ENCODE results near the gene FGF10.
A peak's percentile ranks its signal among the peaks of the same experiment; 100 is the strongest.

The FGF10 gene

DNA sequence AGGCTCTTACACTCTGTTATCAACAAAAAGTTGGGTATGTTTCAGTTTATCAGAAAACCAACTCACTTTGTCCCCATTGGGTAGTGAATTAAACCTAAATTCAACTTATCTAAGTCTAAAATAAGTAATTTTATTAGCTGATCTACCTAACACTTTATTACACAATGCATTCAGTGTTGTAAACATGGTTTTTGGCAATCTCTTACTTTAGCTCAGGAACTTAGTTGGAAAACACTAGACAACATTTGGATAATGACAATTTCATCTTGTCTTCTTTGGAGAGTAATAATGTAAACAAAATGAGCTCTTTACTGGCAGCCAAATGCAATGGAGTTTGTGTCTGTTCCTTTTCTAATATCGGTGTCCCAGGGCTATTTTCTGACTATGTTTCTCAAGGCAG, 33.0 kb downstream of the FGF10 start:
- no peak for DNase-seq (ENCODE audit: low spot score)

DNA sequence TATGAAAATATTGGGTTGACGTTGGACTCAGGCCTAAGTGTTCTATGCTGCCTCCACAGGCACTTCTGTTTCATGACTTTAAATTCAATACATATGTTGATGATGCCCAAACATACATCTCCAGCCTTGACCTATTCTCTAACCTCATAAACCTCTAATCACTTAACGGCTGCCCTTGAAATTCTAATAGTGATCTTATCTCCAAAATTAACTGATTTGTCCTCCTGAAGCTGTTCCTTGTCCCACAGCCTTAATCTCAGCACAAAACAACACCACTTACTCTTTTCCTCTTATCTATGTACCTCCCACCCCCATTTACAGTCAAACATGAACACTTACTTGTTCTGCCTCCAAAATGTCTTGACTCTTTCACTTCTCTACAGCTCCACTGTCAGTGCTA, 43.3 kb downstream of the FGF10 start:
- DNase-seq (ENCODE audit: low spot score) = no peak

DNA sequence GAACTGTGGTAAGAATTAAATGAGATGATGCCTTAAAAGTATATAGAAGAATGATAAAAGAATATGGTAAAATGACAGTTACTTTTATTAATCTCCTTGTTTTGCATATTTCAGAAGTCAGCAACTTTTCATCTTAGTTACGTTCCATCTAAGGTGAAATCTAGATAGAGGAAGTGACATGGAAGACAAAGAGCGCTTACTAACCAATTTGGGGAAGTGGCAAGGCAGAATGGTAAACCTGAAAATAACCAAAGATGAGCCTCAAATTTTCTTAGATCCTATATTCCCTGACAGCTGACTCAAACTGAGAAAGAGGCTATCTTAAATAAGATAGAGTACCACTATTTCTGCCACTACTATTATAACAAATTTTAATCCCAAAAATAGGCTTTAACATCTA, 52.5 kb downstream of the FGF10 start:
- no peak for DNase-seq (ENCODE audit: low spot score)

DNA sequence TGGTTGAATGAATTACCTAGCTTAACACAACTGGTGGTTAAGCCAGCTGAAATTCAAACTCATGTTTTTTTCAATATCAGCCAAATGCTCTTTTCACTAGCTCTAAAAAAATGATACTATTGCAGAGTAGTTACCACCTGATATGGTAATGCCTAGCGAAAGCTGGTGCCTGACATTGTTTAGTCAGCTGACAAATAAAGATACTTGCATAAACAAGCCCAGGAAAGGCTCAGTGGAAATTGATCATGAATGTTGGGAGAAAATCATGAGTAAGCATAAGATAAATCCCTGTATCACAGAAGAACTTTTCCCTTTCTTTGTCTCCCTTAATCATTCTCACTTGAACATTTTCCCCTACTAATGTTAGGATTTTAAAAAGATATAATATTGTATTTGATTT, 54.6 kb downstream of the FGF10 start:
- DNase-seq (ENCODE audit: low spot score) = no peak

DNA sequence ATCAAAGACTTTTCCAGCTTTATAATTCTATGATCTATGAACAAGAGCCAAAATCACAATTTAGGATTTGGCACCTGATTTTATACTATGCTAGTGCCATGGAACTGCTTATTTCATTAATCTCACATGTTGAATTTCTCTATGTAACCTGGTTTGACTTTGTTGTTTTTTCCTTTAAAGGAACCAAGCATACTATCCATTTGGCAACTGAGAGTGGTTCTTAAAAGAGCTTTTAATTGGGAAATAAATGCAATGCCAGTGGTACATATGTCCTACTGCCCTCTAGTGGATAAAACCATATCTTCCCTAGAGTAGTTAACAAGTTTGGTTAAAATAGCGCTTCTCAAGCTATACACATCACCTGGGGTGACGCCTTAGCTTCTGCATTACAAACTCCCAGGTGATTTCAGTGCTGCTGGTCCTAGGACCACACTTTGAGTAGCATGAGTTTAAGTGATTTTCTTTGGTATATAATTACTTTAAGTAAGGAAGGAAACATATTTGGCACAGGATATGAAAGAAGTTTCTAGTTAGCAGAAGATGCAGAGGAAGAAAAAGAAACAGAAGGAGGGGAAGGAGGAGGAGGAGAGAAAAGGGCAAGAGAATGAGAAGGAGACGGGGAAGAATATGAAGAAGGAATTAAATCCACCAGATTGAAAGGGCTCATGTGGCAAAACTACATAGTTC, 56.8 kb downstream of the FGF10 start:
- DNase-seq (ENCODE audit: low spot score) = peak; percentile 69

DNA sequence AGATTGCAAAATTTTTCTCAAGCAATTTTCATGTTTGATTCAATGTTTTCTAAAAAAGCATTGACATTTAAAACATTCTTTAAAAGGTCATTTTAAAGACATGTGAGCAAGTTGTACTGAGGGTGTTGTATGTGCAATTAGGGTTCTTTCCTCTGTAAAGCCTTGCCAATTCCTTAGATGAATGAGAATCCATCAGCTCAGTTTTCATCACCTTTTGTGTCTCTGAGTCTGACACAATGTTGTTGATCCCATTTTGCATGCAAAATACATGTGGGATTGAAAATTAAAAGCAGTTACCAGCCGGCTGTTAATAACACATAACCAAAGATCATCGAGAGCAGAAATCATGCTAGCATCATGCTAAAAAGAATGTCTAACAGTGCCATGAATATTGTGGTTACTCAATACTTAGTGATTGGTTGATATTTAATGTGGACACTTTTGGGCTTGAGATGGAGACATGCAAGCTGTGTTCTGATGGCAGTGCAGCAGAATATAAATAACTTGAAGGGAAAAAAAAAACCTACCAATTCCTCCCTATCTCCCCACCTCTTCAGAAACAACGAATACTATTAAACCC, 57.7 kb downstream of the FGF10 start:
- DNase-seq (ENCODE audit: low spot score) = no peak

DNA sequence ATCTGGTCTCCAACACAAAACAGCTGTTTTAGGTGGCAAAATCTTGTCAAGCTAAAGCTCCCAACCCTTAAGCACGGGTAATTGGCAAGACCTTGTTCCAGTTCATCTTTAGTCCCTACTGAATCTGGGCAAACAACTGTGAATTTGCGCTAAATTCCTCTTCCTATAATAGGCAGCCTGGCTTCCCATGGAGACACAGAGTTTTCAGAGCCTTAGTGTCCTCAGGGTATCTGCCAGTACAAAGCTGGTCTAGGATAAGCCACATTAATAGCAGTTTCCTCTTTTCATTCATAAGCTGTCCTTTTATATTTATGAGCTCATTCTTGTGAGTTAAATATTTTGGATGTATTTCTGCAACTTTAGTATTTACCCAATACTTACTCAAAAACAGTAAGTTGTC, 59.5 kb downstream of the FGF10 start:
- DNase-seq (ENCODE audit: low spot score) = no peak

DNA sequence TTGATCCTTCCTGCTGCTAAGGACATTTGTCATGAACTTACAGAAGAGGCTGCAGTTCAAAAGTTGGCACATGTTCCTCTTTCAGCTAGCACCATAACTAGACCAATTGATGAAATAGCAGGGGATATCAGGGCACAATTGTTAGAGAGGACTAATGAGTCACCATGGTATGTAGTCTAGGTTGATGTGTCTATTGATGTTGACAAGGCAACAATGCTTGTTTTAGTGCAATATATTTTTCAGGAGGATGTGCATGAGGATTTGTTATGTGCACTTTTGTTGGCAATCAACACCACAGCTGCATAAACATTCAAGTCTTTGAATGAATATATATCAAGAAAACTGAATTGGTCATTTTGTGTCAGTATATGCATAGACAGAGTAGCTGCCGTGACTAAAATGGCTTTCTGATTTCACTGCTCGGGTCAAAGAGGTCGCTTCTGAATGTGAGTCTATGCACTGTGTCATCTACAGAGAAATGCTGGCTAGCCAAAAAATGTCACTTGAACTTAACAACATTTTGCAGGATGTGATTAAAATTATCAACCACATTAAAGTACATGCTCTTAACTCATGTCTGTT, 68.0 kb downstream of the FGF10 start:
- no peak for DNase-seq (ENCODE audit: low spot score)

DNA sequence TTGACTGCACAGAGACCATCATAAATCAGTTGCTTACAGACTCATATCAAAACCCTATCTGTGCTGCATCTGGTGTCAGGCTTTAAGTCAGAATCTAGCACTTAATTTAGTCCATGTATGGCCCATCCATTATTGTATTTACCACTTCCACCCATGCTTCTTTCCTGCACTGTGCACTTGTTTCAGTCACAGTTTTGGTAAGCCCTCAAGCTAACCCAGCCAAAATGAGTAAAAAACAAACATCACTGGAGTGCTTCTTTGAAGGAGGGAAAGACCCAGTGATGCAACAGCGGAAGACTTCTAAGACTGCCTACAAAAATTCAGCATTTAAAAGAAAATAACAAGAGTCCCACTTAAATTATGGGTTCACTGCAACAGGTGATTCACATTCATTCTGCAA, 69.0 kb downstream of the FGF10 start:
- DNase-seq (ENCODE audit: low spot score) = no peak

DNA sequence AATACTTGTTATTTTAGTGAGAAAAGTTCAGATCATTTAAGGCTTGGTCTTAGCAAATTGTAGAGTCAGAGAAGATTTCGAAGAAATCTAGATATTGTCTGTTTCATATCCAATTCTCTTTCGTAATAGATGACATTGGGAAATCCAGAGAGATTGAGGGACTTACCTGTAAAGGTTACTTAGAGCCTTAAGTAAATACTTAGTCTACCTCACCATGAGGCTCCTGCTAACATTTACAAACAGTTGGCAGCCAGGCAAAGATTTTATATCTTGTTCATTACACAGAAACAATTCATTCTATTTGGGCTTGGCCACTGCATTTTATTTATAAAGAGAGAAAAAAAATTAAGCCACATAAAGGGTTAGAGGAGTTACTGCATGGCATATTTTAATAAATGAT, 70.3 kb downstream of the FGF10 start:
- no peak for DNase-seq (ENCODE audit: low spot score)

DNA sequence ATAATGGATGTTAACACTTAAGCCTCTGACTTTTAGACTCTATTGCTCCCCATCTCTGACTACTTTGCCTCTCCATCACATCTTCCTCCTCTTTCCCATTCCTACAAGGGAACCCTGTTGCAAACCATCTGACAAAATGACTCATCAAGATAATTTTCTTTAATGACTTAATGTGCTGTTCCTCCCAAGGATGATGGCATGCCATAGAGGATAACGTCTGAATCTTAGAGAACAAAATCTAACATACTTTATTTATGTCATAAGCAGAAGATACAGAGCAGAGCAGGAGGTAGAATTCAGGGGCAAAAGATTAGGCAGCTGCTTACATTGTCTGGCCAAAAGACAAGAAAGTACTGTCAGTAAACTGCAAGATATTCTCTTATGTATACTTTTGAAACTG, 76.8 kb downstream of the FGF10 start:
- no peak for DNase-seq (ENCODE audit: low spot score)

DNA sequence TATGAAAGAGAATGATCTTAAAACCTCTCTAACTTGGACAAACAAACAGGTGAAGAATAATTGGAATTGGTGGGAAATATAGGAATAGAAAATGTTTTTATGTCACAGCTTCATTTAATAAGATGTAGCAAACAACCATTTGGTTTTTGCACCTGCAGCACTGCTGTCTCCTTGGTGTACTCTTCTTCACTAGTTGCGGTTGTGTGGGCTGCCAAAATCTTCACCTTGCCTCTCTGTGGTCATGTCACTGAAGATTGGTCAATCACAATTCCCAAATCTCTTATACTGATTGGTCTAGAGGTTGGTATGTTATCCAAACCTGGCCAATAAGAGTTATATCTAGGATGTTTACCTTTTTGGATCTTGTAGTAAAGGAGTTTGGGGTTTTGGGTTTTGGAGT, 88.7 kb downstream of the FGF10 start:
- no peak for DNase-seq (ENCODE audit: low spot score)

DNA sequence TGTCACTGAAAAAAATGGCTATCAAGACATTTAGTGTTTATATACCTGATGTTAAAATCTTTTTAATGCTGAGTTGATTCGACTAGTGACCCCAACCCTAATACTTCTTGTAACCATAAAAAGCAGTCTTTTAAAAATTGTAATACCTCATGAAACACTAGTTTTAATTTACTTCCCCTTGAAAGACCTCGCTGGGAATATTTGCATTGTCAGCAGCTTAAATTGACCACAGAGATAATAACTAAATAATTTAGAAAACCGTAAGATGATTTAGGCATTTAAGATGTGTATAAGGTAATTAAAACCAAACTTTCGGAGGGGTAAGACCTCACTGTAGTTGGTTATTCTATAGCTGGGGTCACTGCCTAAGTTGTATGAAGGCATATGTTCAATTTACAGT, 89.8 kb downstream of the FGF10 start:
- no peak for DNase-seq (ENCODE audit: low spot score)

DNA sequence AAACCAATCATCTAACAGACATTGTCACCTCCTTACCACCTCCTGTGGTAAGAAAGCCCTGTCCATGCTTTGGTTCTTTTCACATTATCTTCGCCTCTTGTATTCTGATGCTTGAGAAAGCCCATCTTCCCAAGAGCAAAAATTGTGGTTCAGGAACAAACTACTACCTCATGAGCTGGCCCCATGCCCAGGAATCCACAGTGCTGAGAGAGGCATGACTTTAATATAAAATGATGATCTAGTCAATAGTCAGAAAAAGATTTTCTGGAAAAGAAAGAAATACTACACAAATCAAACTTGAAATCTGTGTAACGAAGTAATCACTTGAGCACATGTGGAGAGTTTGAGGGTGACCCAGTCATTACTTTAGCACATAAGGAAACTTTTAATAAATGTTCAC, 94.7 kb downstream of the FGF10 start:
- DNase-seq (ENCODE audit: low spot score) = peak; percentile 18

DNA sequence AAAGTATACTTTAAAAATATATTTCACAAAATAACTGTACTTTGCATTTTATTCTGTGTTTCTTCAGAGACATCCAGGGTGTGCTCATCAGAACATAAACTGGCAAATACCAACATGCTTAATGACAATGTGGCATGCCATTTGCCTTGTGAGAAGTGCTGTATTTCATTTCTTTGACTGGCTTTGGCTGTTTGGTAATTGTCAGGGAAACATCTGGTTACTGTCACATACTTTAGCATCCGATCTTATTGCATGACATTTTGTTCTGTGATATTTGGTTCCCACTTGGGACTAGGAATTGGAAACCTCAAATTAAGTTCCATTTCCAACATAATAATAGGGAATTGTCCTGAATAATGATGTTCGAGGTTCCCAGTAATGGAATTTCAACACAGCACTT, 96.5 kb downstream of the FGF10 start:
- DNase-seq (ENCODE audit: low spot score) = no peak

DNA sequence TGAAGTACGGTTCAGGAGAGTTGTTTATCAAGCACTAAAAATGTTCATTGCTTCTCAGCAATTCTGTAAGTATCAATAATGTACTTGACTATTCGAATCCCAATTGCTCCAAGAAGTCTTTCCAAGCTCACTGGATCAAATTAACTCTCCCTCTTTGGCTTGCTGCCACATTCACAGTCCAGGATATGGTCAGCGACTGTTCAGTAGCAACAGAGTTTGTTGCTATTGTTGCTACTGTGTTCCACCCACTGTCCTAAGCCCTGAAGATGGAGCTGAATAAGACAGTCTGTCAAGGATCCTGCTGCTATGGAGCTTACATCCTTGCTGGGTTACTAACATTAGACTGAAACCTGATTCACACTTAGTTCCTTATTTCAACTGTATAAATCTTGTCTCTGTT, 110.8 kb downstream of the FGF10 start:
- DNase-seq (ENCODE audit: low spot score) = no peak

DNA sequence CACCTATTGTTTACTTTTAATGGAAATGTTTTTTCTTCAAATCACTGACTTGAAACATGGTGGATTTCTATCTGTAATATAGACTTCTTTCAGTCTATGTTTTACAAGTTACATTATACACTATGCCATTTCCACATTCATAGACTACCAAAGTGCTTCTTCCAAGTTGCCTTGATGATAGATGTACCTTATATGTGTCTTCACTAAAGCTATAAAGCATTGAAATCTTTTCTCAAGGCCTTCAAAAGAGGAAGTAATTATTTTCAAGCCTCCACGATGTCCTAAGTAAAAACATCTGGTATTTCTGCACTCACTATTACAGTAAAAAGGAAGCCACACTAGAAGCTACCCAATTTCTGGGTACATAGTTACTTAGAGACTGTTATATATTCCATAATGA, 113.3 kb downstream of the FGF10 start:
- no peak for DNase-seq (ENCODE audit: low spot score)

DNA sequence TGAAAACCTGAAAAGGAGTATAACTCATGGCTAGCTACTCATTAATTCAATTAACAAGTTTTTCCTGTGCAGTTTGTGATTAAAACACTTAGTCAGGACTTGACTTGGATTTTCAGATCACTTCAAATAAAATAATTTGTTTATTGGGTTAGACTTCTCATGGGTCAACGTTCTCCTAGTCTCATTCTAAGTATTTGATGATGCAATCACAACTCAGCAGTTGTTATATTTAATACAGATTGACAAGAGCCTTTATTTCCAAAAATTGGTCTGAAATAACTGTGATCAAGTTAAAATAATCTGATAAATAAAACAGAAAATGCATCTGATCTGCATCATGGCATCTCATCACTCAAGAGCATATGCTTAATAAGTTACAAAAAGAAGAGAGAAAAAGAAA, 113.9 kb downstream of the FGF10 start:
- no peak for DNase-seq (ENCODE audit: low spot score)

DNA sequence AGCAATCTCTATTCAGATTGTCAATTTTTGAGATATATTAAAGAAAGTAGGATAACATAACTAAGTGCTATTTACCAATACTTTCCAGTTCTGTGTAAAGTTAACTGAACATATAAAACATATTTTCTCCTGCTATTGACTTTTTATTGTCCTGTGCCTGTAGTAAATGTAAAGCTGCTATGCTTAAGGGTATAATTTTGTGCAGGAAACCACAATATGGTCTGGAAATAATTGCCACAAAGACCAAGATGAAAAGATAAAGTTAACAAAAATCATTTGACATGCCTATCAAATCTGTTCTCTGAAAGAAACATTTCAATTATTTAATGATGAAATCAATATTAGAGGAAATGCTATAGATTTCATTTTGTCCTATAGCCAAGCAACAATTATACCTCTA, 121.3 kb downstream of the FGF10 start:
- DNase-seq (ENCODE audit: low spot score) = no peak

DNA sequence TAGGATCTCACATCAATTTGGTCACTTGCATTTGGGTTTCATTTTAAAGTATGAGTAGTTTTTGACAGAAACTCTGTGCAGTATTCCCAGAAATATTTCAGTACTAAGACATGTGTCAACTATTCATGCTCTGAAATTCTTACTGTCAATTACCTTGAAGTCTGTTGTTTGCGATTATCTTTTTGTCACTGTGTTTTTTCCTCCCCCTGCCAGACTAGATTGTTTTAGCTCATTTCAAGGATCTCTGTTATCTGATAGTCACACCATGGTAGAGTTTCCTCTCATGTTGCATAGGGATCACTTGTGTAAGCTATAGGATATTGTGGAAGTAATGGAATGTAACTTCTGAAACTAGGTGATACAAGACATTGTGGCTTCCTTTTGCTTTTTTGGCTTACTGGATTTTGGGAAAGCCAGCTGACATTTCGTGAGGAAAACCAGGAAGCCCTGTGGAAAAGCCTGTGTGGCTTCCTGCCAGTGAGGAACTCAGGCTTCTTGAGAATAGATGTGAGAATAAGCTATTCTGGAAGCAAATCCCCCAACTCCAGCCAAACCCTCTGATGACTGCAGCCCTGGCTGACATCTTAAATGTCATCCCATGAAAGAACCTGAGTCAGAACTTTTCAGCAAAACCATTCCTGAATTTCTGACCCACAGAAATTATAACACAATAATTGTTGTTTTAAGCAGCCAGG, 122.2 kb downstream of the FGF10 start:
- DNase-seq (ENCODE audit: low spot score) = no peak

DNA sequence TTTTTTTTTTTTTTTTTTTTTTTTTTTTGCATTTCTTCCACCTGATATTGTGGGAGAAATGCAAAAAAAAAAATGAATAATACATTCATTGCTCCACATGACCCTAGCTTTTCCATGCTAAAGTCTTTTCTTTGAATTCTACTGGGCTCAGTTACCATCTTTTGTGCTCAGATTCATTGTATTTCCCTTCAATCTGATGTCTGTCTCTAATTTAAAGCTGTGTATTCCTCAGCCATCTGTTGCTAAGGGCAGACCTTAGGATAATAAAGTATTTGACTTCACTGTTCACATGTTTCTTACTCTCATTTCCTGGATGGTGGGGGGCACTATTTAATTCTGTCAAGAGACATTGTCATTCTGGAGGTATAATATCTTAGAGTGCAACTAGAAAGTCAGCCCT, 123.5 kb downstream of the FGF10 start:
- no peak for DNase-seq (ENCODE audit: low spot score)

DNA sequence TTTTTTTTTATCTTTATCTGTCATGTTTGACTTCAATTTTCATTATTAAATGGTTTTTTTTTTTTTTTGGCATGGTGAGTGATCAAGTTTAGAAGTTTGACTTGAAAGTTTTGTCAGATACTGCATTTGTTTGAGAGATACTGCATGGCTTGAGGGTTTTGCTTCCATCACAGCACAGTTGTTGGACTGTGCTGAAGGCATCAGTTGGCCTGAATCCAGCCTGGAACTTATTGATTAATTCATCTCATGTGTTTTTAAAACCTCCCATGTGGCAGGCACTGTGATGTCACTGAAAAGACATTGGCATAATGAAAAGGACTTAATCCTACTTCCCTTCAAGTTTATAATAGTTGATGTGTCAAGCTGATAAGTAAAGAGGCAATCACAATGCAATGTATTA, 128.4 kb downstream of the FGF10 start:
- DNase-seq (ENCODE audit: low spot score) = no peak

DNA sequence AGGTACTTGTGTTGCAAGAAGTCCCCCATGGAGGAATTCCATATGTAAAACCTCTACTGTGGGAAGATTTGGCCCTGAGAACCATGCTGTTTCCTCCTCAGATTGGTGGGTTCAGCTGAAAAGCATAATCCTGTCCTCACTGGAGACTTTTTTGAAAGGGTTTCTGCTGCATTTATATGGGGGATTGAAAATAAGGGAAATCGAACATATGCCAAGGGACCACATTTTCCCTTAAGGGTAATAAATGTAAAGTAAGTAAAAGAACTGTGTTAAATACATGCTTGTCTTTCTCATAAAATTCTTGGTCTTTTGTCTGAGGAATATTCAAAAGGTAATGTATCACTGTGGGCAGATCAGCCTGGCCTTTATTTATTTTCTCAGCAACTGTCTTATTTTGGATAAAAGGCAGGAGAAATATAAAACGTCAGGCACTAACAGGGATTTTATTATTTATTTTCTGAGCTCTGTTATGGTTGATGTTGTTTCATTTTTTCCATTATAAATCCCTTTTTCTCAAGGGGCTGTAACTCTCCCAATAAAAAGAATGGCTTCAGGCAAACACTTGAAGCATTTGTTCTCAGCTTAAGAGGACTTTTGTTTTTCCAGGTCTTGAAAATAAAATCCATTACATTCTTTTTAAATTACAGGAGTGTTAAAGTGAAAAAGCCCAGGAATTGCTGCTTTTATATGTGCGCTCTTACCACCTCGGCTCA, 131.4 kb downstream of the FGF10 start:
- DNase-seq (ENCODE audit: low spot score) = no peak
